Measurements from ENCODE around the gene CD27.
A peak's percentile ranks its signal among the peaks of the same experiment; 100 is the strongest.
"Not testable (repeated sequence)": the region's sequence is repeated elsewhere in the genome, so short reads cannot be mapped to it uniquely, and the experiment has no call there.

The CD27 gene

DNA sequence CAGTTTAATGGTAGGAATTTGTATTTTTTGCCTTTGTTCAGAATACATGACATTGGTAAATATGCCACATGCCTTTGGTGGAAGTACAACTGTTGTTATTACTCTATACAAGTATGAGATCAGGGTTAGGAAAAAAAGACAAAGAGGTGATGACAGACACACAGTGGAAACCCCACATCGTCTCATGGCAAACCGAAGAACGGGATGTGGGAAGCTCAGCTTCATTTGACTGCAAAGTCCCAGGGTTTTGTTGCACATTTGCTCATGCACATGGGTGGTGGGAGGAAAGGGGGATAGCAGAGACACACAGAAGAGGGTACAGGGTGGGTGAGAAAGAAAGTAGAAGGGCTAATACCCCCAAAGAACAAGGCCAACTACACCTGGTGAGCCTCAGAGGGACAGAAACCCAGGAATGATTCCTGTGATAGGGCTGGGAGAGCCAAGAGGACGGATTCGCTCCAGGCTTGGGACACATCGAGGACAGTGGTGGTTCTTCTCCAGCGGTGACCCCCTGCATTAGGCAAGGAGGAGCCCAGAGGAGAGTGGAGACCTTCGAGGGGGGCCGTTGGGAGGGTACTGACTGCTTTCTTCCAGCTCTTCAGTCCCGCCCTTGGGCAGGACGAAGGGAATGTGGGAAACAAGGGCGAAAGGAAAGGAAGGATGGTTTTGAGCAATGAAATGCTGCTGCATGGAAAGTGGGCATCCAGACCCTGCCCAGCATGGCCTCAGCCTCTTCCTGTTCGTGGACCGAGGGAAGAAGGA is 17.7 kb downstream of the CD27 start:
- H3K4me3 ChIP-seq (ENCODE audit: low read length), result no peak overlapping the region
- no peak for DNase-seq (ENCODE audit: low read depth)
- TF ChIP-seq, protein P1, sequence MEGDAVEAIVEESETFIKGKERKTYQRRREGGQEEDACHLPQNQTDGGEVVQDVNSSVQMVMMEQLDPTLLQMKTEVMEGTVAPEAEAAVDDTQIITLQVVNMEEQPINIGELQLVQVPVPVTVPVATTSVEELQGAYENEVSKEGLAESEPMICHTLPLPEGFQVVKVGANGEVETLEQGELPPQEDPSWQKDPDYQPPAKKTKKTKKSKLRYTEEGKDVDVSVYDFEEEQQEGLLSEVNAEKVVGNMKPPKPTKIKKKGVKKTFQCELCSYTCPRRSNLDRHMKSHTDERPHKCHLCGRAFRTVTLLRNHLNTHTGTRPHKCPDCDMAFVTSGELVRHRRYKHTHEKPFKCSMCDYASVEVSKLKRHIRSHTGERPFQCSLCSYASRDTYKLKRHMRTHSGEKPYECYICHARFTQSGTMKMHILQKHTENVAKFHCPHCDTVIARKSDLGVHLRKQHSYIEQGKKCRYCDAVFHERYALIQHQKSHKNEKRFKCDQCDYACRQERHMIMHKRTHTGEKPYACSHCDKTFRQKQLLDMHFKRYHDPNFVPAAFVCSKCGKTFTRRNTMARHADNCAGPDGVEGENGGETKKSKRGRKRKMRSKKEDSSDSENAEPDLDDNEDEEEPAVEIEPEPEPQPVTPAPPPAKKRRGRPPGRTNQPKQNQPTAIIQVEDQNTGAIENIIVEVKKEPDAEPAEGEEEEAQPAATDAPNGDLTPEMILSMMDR (conservative IDR thresholded peaks at IDR 0.05; ENCODE audit: low read depth, low read length), result no peak

GRCh38 chr12:6463216-6463615 is 18.5 kb downstream of the CD27 start:
- TF ChIP-seq, protein P1 (conservative IDR thresholded peaks at IDR 0.05; ENCODE audit: low read depth, low read length), result no peak
- no peak overlapping the region for H3K4me3 ChIP-seq (ENCODE audit: low read length)
- DNase-seq (ENCODE audit: low read depth), result no peak

DNA sequence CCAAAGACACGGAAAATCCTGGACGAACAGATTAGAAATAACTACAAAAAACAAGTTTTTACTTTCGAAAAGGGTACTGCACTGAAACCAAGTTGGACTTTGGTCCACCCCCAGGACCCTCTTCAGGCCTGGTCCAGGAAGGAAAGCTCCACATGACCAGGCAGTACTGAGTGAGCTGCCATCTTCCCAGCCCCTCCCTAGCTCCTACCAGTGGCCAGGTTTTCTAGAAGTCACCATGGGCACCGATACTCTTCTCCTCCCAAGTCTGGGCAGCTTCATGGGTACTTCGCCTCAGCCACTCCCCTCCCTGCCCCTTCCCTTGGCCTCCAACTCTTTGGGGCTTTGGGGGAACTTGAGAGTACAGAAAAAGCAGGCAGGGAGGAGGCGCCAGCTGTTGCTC is 19.1 kb downstream of the CD27 start:
- TF ChIP-seq, protein P1 (conservative IDR thresholded peaks at IDR 0.05; ENCODE audit: low read depth, low read length), result no peak
- no peak for DNase-seq (ENCODE audit: low read depth)
- no peak overlapping the region for H3K4me3 ChIP-seq (ENCODE audit: low read length)

- no peak for DNase-seq (ENCODE audit: low read depth)
- no peak overlapping the region for H3K4me3 ChIP-seq (ENCODE audit: low read length)
- TF ChIP-seq, protein P1 (conservative IDR thresholded peaks at IDR 0.05; ENCODE audit: low read depth, low read length), result no peak
Observed at GRCh38 chr12:6464531-6464930, 19.8 kb downstream of the CD27 start.

GRCh38 chr12:6465467-6466183 is 20.9 kb downstream of the CD27 start:
- no peak for DNase-seq (ENCODE audit: low read depth)
- TF ChIP-seq, protein P1 (conservative IDR thresholded peaks at IDR 0.05; ENCODE audit: low read depth, low read length), result peak; percentile 98
- no peak overlapping the region for H3K4me3 ChIP-seq (ENCODE audit: low read length)

GRCh38 chr12:6466184-6466573 is 21.4 kb downstream of the CD27 start:
- no peak for DNase-seq (ENCODE audit: low read depth)
- TF ChIP-seq, protein P1 (conservative IDR thresholded peaks at IDR 0.05; ENCODE audit: low read depth, low read length), result no peak
- no peak overlapping the region for H3K4me3 ChIP-seq (ENCODE audit: low read length)

- H3K4me3 ChIP-seq (ENCODE audit: low read length); DNase-seq (ENCODE audit: low read depth): not testable (repeated sequence)
Observed at GRCh38 chr12:6466751-6467150, 22.0 kb downstream of the CD27 start.

GRCh38 chr12:6467571-6468282 is 23.0 kb downstream of the CD27 start:
- not testable (repeated sequence) for DNase-seq (ENCODE audit: low read depth); H3K4me3 ChIP-seq (ENCODE audit: low read length)
